A549 (cell line): ENCODE measurements around the gene SFT2D1. TPM values are rescaled to one million over a fixed set of nuclear protein-coding genes. Genes with fewer than 3 reads are reported as not detected.
A peak's percentile ranks its signal among the peaks of the same experiment; 100 is the strongest.

Experiments used
- ATAC-seq, 2 experiments: fragments of 200-7000 bp in 1 of 2; fragments of >200 bp in 1 of 2; cut with Nextera tagmentation in 1 of 2; cut with Tn5 transposase in 1 of 2; 3 replicates each; pipeline versions ENCODE4 v1.8.0 to v1.9.1; 2018 to 2020; ENCODE audit warnings: mild to moderate bottlenecking in 1 of 2, moderate library complexity in 1 of 2
- CTCF ChIA-PET: fragments of 300-600 bp; sonication (Branson Sonifier 250); formaldehyde crosslinking; extraction: SDS; loops from one replicate; lab custom pipeline; 2021; ENCODE audit warnings: antibody characterized with exemption, inconsistent platforms; lab: Yijun Ruan, JAX
- POLR2A ChIA-PET: fragments of 350-600 bp; formaldehyde crosslinking; extraction: SDS; loops from one replicate; lab custom pipeline; 2021; ENCODE audit warnings: antibody characterized with exemption, inconsistent platforms; lab: Yijun Ruan, JAX
- DNase-seq, 2 experiments: peaks; one replicate each; pipeline versions ENCODE4 v3.0.0 to v3.0.0-alpha.2; 2011 to 2016; ENCODE audit warnings: low read depth in 1 of 2, low spot score in 1 of 2
- FAIRE-seq: peaks from 2 replicates; lab custom pipeline; 2011; peaks lifted over from hg19 to GRCh38; lab: Jason Lieb, UNC
- H3K27ac ChIP-seq, 2 experiments: fragments of >200 bp; sonication (Bioruptor Twin); formaldehyde crosslinking; 3 replicates each; pipeline ENCODE4 v1.5.1; 2016 to 2017
- H3K4me1 ChIP-seq: fragments of >200 bp; sonication (Bioruptor Twin); formaldehyde crosslinking; 3 replicates; pipeline ENCODE4 v1.6.1; 2016
- H3K4me2 ChIP-seq: fragments of >200 bp; sonication (Bioruptor Twin); formaldehyde crosslinking; 3 replicates; pipeline ENCODE4 v1.6.1; 2016
- H3K4me3 ChIP-seq: fragments of >200 bp; sonication (Bioruptor Twin); formaldehyde crosslinking; 3 replicates; pipeline ENCODE4 v1.5.1; 2016
- H3K9me3 ChIP-seq: fragments of >200 bp; sonication (Bioruptor Twin); formaldehyde crosslinking; 3 replicates; pipeline ENCODE4 v1.6.1; 2016
- BCL3 ChIP-seq: fragments of >200 bp; sonication (Bioruptor Twin); formaldehyde crosslinking; IDR thresholded peaks from 3 replicates; pipeline ENCODE4 v1.6.1; 2016
- BHLHE40 ChIP-seq: IDR thresholded peaks from 2 replicates; pipeline ENCODE4 v1.6.1; 2012; ENCODE audit warnings: low read depth, low read length, inconsistent platforms
- CBX8 ChIP-seq: fragments of 200-600 bp; sonication (generic); IDR thresholded peaks from 2 replicates; pipeline ENCODE4 v1.6.1; 2016
- CTCF ChIP-seq: fragments of >200 bp; sonication (Bioruptor Twin); formaldehyde crosslinking; IDR thresholded peaks from 3 replicates; pipeline ENCODE4 v1.5.1; 2016
- EHF ChIP-seq: fragments of 250-450 bp; sonication (Bioruptor Pico); IDR thresholded peaks from 2 replicates; pipeline ENCODE4 v1.5.0; 2020; ENCODE audit warnings: mild to moderate bottlenecking
- EHMT2 ChIP-seq: fragments of 200-600 bp; sonication (generic); IDR thresholded peaks from 2 replicates; pipeline ENCODE4 v1.6.1; 2016; ENCODE audit warnings: antibody characterized with exemption, low read depth, mild to moderate bottlenecking, moderate library complexity
- ESRRA ChIP-seq: fragments of 150-350 bp; IDR thresholded peaks from 2 replicates; pipeline ENCODE4 v1.6.1; 2014; ENCODE audit warnings: mild to moderate bottlenecking, low read length, borderline replicate concordance
- FOSB ChIP-seq: fragments of 250-450 bp; sonication (Bioruptor Pico); IDR thresholded peaks from 2 replicates; pipeline ENCODE4 v1.5.0; 2020; ENCODE audit warnings: mild to moderate bottlenecking, moderate library complexity
- HDAC2 ChIP-seq: fragments of 200-600 bp; sonication (generic); IDR thresholded peaks from 2 replicates; pipeline ENCODE4 v1.6.1; 2016
- HES2 ChIP-seq: fragments of >200 bp; sonication (Bioruptor Twin); formaldehyde crosslinking; IDR thresholded peaks from 2 replicates; pipeline ENCODE4 v1.6.1; 2016
- HOXB13 ChIP-seq: fragments of 250-450 bp; sonication (Bioruptor Pico); IDR thresholded peaks from 2 replicates; pipeline ENCODE4 v1.5.0; 2020; ENCODE audit warnings: low read depth, mild to moderate bottlenecking, moderate library complexity
- JUNB ChIP-seq: fragments of >200 bp; sonication (Bioruptor Twin); formaldehyde crosslinking; IDR thresholded peaks from 2 replicates; pipeline ENCODE4 v1.6.1; 2016
- KDM1A ChIP-seq: fragments of 200-600 bp; sonication (generic); IDR thresholded peaks from 2 replicates; pipeline ENCODE4 v1.6.1; 2016; ENCODE audit warnings: low read depth, mild to moderate bottlenecking
- MAFK ChIP-seq: fragments of 450-650 bp; IDR thresholded peaks from 2 replicates; pipeline ENCODE4 v1.6.1; 2014; ENCODE audit not compliant: partially characterized antibody
- MYC ChIP-seq: IDR thresholded peaks from 2 replicates; pipeline ENCODE4 v1.6.1; 2012; ENCODE audit warnings: mild to moderate bottlenecking, inconsistent platforms, low read length, improper control_type of control experiment, borderline replicate concordance
- NFE2L2 ChIP-seq: fragments of 150-350 bp; conservative IDR thresholded peaks from 2 replicates; pipeline ENCODE4 v1.6.1; 2014; ENCODE audit warnings: low read length
- NR3C1 ChIP-seq: fragments of >200 bp; sonication (Bioruptor Twin); formaldehyde crosslinking; IDR thresholded peaks from 3 replicates; pipeline ENCODE4 v1.6.1; 2017
- PBX3 ChIP-seq: IDR thresholded peaks from 2 replicates; pipeline ENCODE4 v1.6.1; 2012
- RAD21 ChIP-seq, 2 experiments: fragments of >200 bp in 1 of 2; sonication (Bioruptor Twin) in 1 of 2; formaldehyde crosslinking in 1 of 2; IDR thresholded peaks in 1 of 2; conservative IDR thresholded peaks in 1 of 2; 2 replicates in 1 of 2; 3 replicates in 1 of 2; pipeline ENCODE4 v1.6.1; 2012 to 2018; ENCODE audit warnings: inconsistent platforms in 1 of 2
- RCOR1 ChIP-seq: fragments of 150-350 bp; IDR thresholded peaks from 2 replicates; pipeline ENCODE4 v1.6.1; 2014; ENCODE audit warnings: antibody characterized with exemption, low read length, low read depth
- REST ChIP-seq: fragments of 200-600 bp; sonication (generic); IDR thresholded peaks from 2 replicates; pipeline ENCODE4 v1.6.1; 2016; ENCODE audit warnings: antibody characterized with exemption, mild to moderate bottlenecking, moderate library complexity
- SMC3 ChIP-seq: fragments of >200 bp; sonication (Bioruptor Twin); formaldehyde crosslinking; IDR thresholded peaks from 3 replicates; pipeline ENCODE4 v1.6.1; 2018; ENCODE audit warnings: inconsistent platforms
- TP53 ChIP-seq: fragments of 250-450 bp; sonication (Bioruptor Pico); IDR thresholded peaks from 2 replicates; pipeline ENCODE4 v1.5.0; 2021; ENCODE audit warnings: mild to moderate bottlenecking, moderate library complexity
- ZC3H11A ChIP-seq: fragments of 450-650 bp; IDR thresholded peaks from 2 replicates; pipeline ENCODE4 v1.6.1; 2014; ENCODE audit warnings: antibody characterized with exemption, mild to moderate bottlenecking
- ZFP36 ChIP-seq: fragments of 450-650 bp; IDR thresholded peaks from 2 replicates; pipeline ENCODE4 v1.6.1; 2014; ENCODE audit warnings: borderline replicate concordance; ENCODE audit not compliant: partially characterized antibody
- ZNF302 ChIP-seq: fragments of 250-450 bp; sonication (Bioruptor Pico); IDR thresholded peaks from 2 replicates; pipeline ENCODE4 v1.9.0; 2021; ENCODE audit warnings: inconsistent platforms, mild to moderate bottlenecking, moderate library complexity
- WGBS: methylation state at CpG from one replicate; pipeline ENCODE4 v1.1.6; 2017; ENCODE audit errors: missing lambda C conversion rate; 5-methylcytosine and 5-hydroxymethylcytosine counted together
- polyA plus RNA-seq, 4 experiments: library from polyadenylated mRNA; depleted of rRNA in 3 of 4; stranded (reverse); fragments of >200 nt; fragmentation: RNase III in 1 of 4; extraction: RNeasy Plus Mini Kit Qiagen cat#74134 plus additional on column Dnase treatment in 1 of 4; gene quantifications; 2 replicates in 3 of 4; 3 replicates in 1 of 4; pipeline ENCODE4 v1.2.3, GENCODE V29; 2011 to 2017

SFT2D1 gene
- polyA plus RNA-seq, 2 of the 4 experiments (the other 2 are of a cell fraction), result 48.1 to 74.4 TPM

GRCh38 chr6:166277892-166278578 lies 64.3 kb downstream of the SFT2D1 start:
- FAIRE-seq (no peak), DNase-seq (no peak)
- Histone ChIP-seq H3K4me3 (no peak overlapping the region), H3K4me1 (no peaks in the 10 kb centered on the region), H3K9me3 (no peaks in the 10 kb centered on the region)
- ChIA-PET POLR2A (no interaction called here), CTCF (interaction anchor here (4.2 kb wide), 1 partner anchor 122 kb away, joined by 45 read pairs; no protein-coding TSS in a partner anchor)
- WGBS, result 65% methylated on average over 11 of the region's 11 CpGs
- no peak for TF ChIP-seq RCOR1
- TF ChIP-seq NR3C1, result no peak
- no peak for TF ChIP-seq BHLHE40
- TF ChIP-seq HOXB13 (CRISPR knock-in tag), result no peak
- TF ChIP-seq ZFP36, result no peak
- no peak for TF ChIP-seq MYC
- TF ChIP-seq PBX3, result no peak
- no peak for TF ChIP-seq HES2
- TF ChIP-seq ZNF302, result no peak
- TF ChIP-seq MAFK, result no peak
- no peak for TF ChIP-seq REST
- TF ChIP-seq, all 56 proteins: peak for 0
- Histone ChIP-seq H3K4me2 (no peak overlapping the region), H3K27ac (no peak overlapping the region)
- ATAC-seq, result no peak

- DNase-seq (no peak), ATAC-seq (no peak), FAIRE-seq (no peak)
- WGBS, result 34% methylated on average over 11 of the region's 11 CpGs
- Histone ChIP-seq H3K4me2 (no peak overlapping the region), H3K27ac (no peak overlapping the region), H3K9me3 (no peaks in the 10 kb centered on the region), H3K4me1 (no peaks in the 10 kb centered on the region), H3K4me3 (no peak overlapping the region)
- CTCF ChIA-PET, result interaction anchor here (0.7 to 4.2 kb wide), 9 partner anchors 8 to 123 kb away, joined by 3 to 45 read pairs (median 3); no protein-coding TSS in a partner anchor
- TF ChIP-seq CBX8 (no peak), HDAC2 (no peak)
- TF ChIP-seq, all 56 proteins: peak for 0
- POLR2A ChIA-PET, result no interaction called here
These were observed 65.3 kb downstream of the SFT2D1 start for GRCh38 chr6:166277018-166277417.

GRCh38 chr6:166275714-166276166 lies 66.6 kb downstream of the SFT2D1 start:
- ChIA-PET POLR2A (no interaction called here), CTCF (interaction anchor here (0.6 to 4.2 kb wide), 13 partner anchors 9 to 452 kb away, joined by 3 to 45 read pairs (median 3); no protein-coding TSS in a partner anchor)
- Histone ChIP-seq H3K4me3 (no peak overlapping the region), H3K27ac (no peak overlapping the region), H3K4me1 (no peaks in the 10 kb centered on the region), H3K4me2 (peak overlapping the region; percentile 34)
- ATAC-seq, result peak; percentile 91 to 95
- under 1% methylated on average over 19 of the region's 21 CpGs for WGBS
- TF ChIP-seq SMC3, result peak; percentile 80
- TF ChIP-seq FOSB (CRISPR knock-in tag), result no peak
- no peak for TF ChIP-seq BCL3
- TF ChIP-seq RAD21 (conservative IDR thresholded peaks at IDR 0.05 in 1 of 2, IDR thresholded peaks at IDR 0.05 in 1 of 2), result peak; percentile 84 to 90
- no peak for TF ChIP-seq EHF (CRISPR knock-in tag)
- no peak for TF ChIP-seq ZC3H11A
- no peak for TF ChIP-seq KDM1A
- peak; percentile 94 for TF ChIP-seq CTCF
- TF ChIP-seq ESRRA, result no peak
- no peak for TF ChIP-seq JUNB
- TF ChIP-seq RCOR1, result no peak
- TF ChIP-seq BHLHE40, result no peak
- TF ChIP-seq EHMT2, result no peak
- no peak for TF ChIP-seq HDAC2
- TF ChIP-seq NFE2L2, result no peak
- no peak for TF ChIP-seq TP53
- TF ChIP-seq, all 56 proteins: peak for 3
- FAIRE-seq, result no peak
- no peaks in the 10 kb centered on the region for H3K9me3 ChIP-seq
- DNase-seq, result peak; percentile 35 to 40
